HepG2 (cell line): Measurements from ENCODE around the gene NOTUM. TPM values are rescaled to one million over a fixed set of nuclear protein-coding genes. Genes with fewer than 3 reads are reported as not detected.

ENCODE experiments used
- HIVEP1 ChIP-seq: sonication (generic); formaldehyde crosslinking; IDR thresholded peaks from 2 replicates; pipeline ENCODE4 v1.4.0; 2020; ENCODE audit warnings: mild to moderate bottlenecking, missing genetic modification reagents
- KMT2B ChIP-seq: IDR thresholded peaks from 2 replicates; pipeline ENCODE4 v1.6.1; 2016; ENCODE audit warnings: missing genetic modification reagents, missing compliant biosample characterization
- NCOA2 ChIP-seq: sonication (generic); formaldehyde crosslinking; IDR thresholded peaks from 2 replicates; pipeline ENCODE4 v1.8.0; 2022; ENCODE audit warnings: inconsistent platforms
- SSRP1 ChIP-seq: IDR thresholded peaks from 2 replicates; pipeline ENCODE4 v1.6.1; 2016; ENCODE audit warnings: control low read depth
- ZEB1 ChIP-seq: IDR thresholded peaks from 2 replicates; pipeline ENCODE4 v1.6.1; 2012; ENCODE audit warnings: mild to moderate bottlenecking, low read depth, inconsistent platforms; ENCODE audit not compliant: insufficient replicate concordance
- ZMAT3 ChIP-seq: sonication (generic); formaldehyde crosslinking; conservative IDR thresholded peaks from 2 replicates; pipeline ENCODE4 v1.7.0; 2021; ENCODE audit warnings: missing genetic modification reagents
- ZNF12 ChIP-seq: sonication (generic); formaldehyde crosslinking; IDR thresholded peaks from 2 replicates; pipeline ENCODE4 v1.5.0; 2020; ENCODE audit warnings: missing genetic modification reagents
- ZNF570 ChIP-seq: sonication (generic); formaldehyde crosslinking; IDR thresholded peaks from 2 replicates; pipeline ENCODE4 v1.4.0; 2020; ENCODE audit warnings: mild to moderate bottlenecking, missing genetic modification reagents, borderline replicate concordance
- ZNF773 ChIP-seq: sonication (generic); formaldehyde crosslinking; IDR thresholded peaks from 2 replicates; pipeline ENCODE4 v1.4.0; 2020; ENCODE audit warnings: missing genetic modification reagents, borderline replicate concordance
- polyA plus RNA-seq, 8 experiments: library from polyadenylated mRNA; depleted of rRNA in 3 of 8; stranded (reverse) in 7 of 8; unstranded in 1 of 8; fragments of >200 nt; fragmentation: Illumina TruSeq in 4 of 8; extraction: Trizol in 4 of 8; gene quantifications; 2 replicates each; pipeline versions ENCODE4 v1.2.1 to v1.2.3, GENCODE V29; 2011 to 2016; ENCODE audit warnings: low read depth in 4 of 8, missing spikeins in 1 of 8, mixed read lengths in 1 of 8; ENCODE audit not compliant: insufficient read depth in 1 of 8
- total RNA-seq, 5 experiments: library from RNA; depleted of rRNA; stranded (reverse); fragments of >200 nt; fragmentation: Illumina TruSeq; extraction: Trizol; gene quantifications; 2 replicates each; pipeline ENCODE4 v1.2.3, GENCODE V29; 2016; ENCODE audit warnings: low read depth in 1 of 5
- TF ChIP-seq, protein P1 (sequence below): sonication (generic); formaldehyde crosslinking; IDR thresholded peaks from 2 replicates; pipeline ENCODE4 v1.4.0; 2020; ENCODE audit warnings: missing genetic modification reagents, borderline replicate concordance
- TF ChIP-seq, protein P2 (sequence below): sonication (generic); formaldehyde crosslinking; IDR thresholded peaks from 2 replicates; pipeline ENCODE4 v1.4.0; 2020; ENCODE audit warnings: missing genetic modification reagents
- TF ChIP-seq, protein P3 (sequence below): sonication (generic); formaldehyde crosslinking; IDR thresholded peaks from 2 replicates; pipeline ENCODE4 v1.5.1; 2020; ENCODE audit warnings: mild to moderate bottlenecking, missing genetic modification reagents, moderate library complexity
- TF ChIP-seq, protein P4 (sequence below): IDR thresholded peaks from 2 replicates; pipeline ENCODE4 v1.6.1; 2016; ENCODE audit warnings: mild to moderate bottlenecking, missing biosample characterization, missing genetic modification reagents
- TF ChIP-seq, protein P5 (sequence below): sonication (generic); formaldehyde crosslinking; conservative IDR thresholded peaks from 2 replicates; pipeline ENCODE4 v1.4.0; 2020; ENCODE audit warnings: missing genetic modification reagents
- TF ChIP-seq, protein P6 (sequence below): sonication (generic); formaldehyde crosslinking; conservative IDR thresholded peaks from 2 replicates; pipeline ENCODE4 v1.4.0; 2020; ENCODE audit warnings: missing genetic modification reagents

NOTUM gene
- total and polyA plus RNA-seq, 2 of the 13 experiments (the other 11 are each of a cell fraction or from before 2014, with no cell fraction given), result 150 to 160 TPM

DNA sequence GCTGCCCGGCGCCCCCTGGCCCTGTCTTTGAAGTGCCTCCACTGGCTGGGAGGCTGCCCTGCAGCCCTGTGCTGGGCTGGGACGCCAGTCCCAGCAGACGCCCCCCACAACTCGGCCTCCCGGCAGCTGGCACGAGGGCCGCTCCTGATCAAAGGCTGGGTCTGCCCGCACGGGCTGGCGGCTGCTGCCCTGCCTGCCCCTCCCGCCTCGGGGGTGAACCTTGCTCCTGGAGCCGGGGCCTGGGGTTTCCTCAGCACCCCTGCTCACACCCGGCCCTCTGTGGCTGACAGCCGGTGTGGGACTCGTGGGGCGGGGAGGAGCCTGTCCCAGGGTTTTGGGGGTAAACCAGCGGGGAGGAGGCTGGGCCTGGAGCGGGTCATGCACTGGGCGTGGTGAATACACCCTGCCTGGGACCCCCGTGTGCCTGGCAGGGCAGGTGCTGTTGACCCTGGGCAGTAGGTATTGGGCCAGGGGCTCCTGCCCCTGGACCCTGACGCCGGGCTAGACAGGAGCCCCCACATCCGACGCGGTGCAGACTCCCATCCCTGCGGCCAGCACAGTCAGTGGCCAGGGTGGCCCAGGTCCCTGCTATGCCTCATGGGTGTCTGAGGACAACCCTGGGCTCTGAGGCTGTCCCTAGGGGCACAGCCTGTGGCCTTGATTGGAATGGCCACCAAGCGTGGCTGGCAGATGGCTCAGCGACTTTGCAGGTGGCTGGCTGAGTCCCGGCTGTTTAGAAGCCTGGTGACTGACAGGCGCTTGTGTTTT, 40.0 kb upstream of the NOTUM start (continued):
- TF ChIP-seq, protein P1, sequence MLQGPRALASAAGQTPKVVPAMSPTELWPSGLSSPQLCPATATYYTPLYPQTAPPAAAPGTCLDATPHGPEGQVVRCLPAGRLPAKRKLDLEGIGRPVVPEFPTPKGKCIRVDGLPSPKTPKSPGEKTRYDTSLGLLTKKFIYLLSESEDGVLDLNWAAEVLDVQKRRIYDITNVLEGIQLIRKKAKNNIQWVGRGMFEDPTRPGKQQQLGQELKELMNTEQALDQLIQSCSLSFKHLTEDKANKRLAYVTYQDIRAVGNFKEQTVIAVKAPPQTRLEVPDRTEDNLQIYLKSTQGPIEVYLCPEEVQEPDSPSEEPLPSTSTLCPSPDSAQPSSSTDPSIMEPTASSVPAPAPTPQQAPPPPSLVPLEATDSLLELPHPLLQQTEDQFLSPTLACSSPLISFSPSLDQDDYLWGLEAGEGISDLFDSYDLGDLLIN (CRISPR knock-in tag), result peak; percentile 64; the same call in 1 of the 2 replicates
- TF ChIP-seq ZNF570 (no peak; the same call in 1 of the 2 replicates), HIVEP1 (CRISPR knock-in tag) (peak; percentile 99), ZMAT3 (0 out of 2 replicates have a peak, but pooled peaks have one; percentile 70), KMT2B (CRISPR knock-in tag) (peak; percentile 27; the same call in 1 of the 2 replicates), ZEB1 (no peak), NCOA2 (CRISPR knock-in tag) (peak; percentile 93), SSRP1 (CRISPR knock-in tag) (peak; percentile 76), ZNF773 (CRISPR knock-in tag) (peak; percentile 22; the same call in 1 of the 2 replicates), ZNF12 (CRISPR knock-in tag) (peak; percentile 67; the same call in 1 of the 2 replicates)
- TF ChIP-seq, protein P2, sequence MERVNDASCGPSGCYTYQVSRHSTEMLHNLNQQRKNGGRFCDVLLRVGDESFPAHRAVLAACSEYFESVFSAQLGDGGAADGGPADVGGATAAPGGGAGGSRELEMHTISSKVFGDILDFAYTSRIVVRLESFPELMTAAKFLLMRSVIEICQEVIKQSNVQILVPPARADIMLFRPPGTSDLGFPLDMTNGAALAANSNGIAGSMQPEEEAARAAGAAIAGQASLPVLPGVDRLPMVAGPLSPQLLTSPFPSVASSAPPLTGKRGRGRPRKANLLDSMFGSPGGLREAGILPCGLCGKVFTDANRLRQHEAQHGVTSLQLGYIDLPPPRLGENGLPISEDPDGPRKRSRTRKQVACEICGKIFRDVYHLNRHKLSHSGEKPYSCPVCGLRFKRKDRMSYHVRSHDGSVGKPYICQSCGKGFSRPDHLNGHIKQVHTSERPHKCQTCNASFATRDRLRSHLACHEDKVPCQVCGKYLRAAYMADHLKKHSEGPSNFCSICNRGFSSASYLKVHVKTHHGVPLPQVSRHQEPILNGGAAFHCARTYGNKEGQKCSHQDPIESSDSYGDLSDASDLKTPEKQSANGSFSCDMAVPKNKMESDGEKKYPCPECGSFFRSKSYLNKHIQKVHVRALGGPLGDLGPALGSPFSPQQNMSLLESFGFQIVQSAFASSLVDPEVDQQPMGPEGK (CRISPR knock-in tag), result peak; percentile 99
- TF ChIP-seq, protein P3, sequence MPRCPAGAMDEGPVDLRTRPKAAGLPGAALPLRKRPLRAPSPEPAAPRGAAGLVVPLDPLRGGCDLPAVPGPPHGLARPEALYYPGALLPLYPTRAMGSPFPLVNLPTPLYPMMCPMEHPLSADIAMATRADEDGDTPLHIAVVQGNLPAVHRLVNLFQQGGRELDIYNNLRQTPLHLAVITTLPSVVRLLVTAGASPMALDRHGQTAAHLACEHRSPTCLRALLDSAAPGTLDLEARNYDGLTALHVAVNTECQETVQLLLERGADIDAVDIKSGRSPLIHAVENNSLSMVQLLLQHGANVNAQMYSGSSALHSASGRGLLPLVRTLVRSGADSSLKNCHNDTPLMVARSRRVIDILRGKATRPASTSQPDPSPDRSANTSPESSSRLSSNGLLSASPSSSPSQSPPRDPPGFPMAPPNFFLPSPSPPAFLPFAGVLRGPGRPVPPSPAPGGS (CRISPR knock-in tag), result no peak; the same call in 1 of the 2 replicates
- TF ChIP-seq, protein P4, sequence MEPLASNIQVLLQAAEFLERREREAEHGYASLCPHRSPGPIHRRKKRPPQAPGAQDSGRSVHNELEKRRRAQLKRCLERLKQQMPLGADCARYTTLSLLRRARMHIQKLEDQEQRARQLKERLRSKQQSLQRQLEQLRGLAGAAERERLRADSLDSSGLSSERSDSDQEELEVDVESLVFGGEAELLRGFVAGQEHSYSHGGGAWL (CRISPR knock-in tag), result peak; percentile 69; the same call in 1 of the 2 replicates
- TF ChIP-seq, protein P5, sequence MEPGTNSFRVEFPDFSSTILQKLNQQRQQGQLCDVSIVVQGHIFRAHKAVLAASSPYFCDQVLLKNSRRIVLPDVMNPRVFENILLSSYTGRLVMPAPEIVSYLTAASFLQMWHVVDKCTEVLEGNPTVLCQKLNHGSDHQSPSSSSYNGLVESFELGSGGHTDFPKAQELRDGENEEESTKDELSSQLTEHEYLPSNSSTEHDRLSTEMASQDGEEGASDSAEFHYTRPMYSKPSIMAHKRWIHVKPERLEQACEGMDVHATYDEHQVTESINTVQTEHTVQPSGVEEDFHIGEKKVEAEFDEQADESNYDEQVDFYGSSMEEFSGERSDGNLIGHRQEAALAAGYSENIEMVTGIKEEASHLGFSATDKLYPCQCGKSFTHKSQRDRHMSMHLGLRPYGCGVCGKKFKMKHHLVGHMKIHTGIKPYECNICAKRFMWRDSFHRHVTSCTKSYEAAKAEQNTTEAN (CRISPR knock-in tag), result peak; percentile 85; the same call in 1 of the 2 replicates
- TF ChIP-seq, protein P6, sequence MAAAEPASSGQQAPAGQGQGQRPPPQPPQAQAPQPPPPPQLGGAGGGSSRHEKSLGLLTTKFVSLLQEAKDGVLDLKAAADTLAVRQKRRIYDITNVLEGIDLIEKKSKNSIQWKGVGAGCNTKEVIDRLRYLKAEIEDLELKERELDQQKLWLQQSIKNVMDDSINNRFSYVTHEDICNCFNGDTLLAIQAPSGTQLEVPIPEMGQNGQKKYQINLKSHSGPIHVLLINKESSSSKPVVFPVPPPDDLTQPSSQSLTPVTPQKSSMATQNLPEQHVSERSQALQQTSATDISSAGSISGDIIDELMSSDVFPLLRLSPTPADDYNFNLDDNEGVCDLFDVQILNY (CRISPR knock-in tag), result peak; percentile 59; the same call in 1 of the 2 replicates
